Activated T-cell treated with anti-CD3 and anti-CD28 coated beads for 24 hours (primary cell): ENCODE results near the gene IL9R.
"Not testable (repeated sequence)": the region's sequence is repeated elsewhere in the genome, so short reads cannot be mapped to it uniquely, and the experiment has no call there.

Experiments
- DNase-seq: peaks from one replicate; pipeline ENCODE4 v3.0.0-alpha.2; 2020; ENCODE audit warnings: low read depth

IL9R gene

DNA sequence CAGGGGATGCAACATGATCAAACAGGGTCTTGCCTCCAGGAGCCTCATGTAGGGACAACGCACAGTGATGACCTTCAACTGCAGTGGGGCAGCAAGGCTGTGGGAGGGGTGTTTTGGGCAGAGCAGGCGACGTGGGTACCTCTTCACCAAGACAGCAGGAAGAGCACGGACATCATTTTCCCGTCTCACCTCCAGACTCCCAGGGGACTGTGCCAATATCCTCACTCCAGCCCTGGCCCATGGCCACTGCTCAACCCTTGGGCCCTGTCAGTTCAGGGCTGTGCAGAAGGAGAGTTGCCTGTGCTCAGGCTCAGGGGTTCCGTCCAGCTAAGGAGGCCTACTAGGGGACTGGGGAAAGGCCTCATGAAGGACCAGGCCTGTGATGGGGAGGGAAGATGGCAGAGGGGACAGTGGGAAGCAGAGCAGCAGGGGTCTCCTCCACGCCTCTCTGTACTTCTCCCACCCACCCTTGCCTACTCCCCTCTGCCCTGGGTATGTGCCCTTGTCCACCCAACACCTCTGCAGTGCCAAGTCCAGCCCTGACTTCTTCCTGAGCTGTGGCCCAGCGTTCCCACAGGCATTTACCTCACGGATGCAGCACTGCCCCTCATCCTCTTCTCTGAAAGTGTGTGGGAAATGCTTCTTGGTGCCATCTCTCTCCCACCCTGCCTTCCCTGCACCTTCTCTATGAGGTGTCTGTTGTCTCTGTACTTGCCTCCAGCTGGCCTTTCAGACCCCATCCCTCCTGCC lies 1.4 kb downstream of the IL9R start:
- no peak for DNase-seq

DNA sequence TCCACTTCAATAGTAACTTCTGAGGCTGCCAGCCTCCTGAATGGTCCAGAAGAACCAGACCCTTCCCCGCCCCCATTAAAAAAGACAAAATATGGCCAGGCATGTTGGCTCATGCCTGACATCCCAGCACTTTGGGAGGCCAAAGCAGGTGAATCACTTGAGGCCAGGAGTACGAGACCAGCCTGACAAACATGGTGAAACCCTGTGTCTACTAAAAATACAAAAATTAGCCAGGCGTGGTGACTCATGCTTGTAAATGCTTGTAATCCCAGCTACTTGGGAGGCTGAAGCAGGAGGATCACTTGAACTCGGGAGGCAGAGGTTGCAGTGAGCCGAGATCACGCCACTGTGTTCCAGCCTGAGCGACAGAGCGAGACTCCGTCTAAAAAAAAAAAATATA lies 2.3 kb downstream of the IL9R start:
- DNase-seq: not testable (repeated sequence)

DNA sequence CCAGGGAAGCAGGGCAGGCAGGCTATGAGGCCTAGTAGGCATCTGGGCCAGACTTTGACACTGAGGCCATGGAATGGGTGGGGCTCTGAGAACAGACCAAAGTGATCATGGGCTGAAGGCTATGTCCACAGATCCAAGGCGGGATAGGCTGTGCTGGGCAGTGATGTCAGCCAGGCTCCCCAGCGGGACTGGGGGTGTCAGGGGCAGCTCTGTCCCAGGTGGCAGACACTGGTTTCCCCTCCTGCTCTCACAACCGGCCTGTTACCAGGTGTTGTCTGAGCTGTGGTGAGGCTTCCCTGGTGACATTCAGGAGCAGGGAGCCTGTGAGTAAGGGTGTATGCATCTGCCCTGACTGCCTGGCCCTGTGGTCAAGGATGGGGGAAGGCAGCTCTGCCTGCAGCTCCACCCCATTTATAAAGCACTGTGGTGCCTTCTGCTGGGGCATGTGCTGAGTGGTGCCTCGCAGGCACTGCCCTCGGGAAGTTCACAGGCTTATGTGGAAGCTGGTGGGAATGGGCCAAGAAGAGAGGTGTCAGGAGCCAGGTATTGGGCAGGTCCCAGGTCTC lies 2.9 kb downstream of the IL9R start:
- DNase-seq: no peak

DNA sequence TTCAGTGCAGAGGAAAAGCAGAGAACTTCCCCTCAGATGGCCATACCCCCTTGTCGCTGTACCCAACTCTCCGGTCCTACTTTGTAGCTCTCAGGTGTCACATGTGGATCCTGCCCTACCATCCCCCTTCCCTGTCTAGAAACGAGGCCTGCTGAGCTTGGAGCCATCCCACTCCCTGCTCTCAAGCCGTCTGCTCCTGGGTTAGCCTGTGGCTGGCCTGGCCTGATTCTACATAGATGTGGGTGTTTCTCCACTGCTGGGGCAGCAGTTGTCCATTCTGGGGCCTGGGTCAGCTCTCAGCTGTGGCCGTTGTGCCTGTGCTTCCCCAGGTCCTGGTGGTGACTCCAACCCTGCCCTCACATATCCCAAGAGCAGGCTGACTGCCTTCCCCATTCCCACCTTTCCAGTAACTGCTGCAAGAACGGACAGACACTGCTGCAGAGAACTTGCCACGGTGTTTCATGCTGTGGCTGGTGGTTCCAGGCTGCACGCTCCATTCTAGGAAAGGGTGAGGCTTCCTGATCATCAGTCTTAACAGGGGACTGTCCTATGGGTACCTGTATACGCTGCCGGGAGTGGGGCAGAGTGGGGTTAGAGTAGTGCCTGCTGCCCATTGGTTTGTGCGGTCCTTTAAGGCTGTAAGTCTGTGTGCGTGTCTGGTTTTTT lies 3.6 kb downstream of the IL9R start:
- no peak for DNase-seq

DNA sequence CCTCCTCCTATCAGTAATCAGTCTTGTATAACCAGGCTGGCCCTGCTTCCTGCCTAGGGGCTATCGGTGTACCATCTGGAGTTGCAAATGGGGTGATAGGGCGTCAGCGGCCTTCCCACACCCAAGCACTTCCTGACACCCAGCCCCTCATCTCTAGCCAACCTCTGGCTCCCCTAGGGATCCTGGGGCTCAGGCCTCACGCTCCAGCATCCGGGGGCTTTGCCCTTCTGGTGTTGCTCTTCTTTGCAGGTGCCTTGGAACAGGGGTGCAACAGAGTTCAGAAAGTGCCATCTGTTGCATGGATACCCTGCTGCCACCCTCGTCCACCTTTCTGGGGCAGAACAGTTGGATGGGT lies 4.1 kb downstream of the IL9R start:
- no peak for DNase-seq

DNA sequence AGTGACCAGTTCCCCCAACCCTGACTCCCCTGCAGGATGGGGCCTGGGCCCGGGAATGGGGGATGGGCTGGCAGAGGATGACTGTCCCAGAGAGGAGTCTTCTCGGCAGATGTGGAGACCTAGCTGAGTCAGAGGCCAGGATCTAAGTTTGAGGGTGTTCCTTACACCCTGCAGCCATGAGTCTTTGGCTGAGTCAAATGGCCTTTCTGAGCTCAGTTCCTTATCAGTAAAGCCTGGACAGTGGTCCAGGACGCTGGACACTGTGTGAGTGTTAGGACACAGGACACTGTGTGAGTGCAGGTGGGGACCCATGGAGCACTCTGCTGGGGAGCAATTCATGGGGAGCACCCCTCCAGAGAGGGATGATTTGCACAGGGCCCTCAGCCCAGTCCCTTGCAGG lies 5.0 kb downstream of the IL9R start:
- no peak for DNase-seq

DNA sequence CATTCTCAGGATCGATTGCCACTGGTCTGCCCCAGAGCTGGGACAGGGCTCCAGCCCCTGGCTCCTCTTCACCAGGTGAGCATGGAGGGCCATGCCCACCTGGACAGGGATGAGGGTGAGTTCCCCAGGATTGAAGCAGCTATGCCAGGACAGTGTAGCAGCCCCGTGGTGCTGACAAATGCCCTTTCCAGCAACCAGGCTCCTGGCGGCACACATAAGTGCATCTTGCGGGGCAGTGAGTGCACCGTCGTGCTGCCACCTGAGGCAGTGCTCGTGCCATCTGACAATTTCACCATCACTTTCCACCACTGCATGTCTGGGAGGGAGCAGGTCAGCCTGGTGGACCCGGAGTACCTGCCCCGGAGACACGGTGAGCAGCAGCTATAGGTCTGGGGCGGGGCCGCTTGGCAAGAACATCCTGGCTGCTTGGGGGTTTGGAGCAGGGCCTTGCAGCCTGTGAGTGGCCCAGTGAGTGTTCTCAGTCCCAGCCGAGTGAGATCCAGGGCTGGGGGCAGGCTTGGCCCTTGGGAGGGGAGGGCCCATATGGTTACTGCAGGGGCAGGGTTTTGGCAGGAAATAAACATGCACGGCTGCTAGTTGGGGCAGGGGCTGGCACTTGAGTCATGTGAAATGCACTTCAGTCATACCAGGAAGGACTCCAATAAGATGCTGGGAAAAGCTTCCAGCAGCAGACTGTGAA lies 6.1 kb downstream of the IL9R start:
- no peak for DNase-seq

DNA sequence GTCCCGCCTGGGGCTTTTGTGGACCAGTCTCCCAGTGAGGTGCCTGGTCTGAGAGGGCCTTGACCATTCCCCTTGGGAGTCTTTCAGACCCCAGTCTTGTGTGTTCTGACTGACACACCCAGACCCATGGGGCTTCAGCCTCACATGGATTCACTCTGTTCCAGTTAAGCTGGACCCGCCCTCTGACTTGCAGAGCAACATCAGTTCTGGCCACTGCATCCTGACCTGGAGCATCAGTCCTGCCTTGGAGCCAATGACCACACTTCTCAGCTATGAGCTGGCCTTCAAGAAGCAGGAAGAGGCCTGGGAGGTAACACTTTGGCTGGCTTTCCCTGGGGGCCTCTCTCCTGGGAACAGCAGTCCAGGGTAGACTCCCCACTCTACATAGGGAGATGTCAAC lies 6.8 kb downstream of the IL9R start:
- DNase-seq: no peak

DNA sequence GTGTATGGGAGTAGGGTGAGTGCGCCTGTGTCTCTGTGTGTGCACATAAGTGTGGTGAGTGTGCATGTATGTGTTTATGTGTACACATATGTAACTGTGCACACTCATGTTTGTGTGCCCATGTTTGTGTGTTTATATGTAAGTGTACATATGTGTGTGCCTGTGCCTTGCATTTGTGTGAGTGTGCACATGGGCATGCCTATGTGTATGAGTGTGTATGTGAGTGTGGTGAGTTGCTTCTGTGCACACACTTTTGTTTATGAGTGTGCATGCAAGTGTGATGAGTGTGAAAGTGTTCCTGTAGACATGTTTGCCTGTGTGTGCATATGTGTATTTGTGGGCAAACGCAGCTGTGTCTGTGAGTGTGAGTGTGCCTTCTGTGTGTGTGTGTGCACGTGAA lies 7.2 kb downstream of the IL9R start:
- no peak for DNase-seq

DNA sequence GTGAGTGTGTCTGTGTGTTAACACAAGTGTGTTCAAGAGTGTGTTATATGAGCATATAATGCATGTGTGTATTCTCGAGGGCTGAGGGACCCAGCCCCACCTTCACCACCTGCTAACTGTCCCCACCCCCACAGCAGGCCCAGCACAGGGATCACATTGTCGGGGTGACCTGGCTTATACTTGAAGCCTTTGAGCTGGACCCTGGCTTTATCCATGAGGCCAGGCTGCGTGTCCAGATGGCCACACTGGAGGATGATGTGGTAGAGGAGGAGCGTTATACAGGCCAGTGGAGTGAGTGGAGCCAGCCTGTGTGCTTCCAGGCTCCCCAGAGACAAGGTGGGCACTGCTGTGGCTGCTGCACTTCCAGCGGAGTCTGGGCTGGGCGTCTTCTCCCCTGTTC lies 7.6 kb downstream of the IL9R start:
- no peak for DNase-seq

DNA sequence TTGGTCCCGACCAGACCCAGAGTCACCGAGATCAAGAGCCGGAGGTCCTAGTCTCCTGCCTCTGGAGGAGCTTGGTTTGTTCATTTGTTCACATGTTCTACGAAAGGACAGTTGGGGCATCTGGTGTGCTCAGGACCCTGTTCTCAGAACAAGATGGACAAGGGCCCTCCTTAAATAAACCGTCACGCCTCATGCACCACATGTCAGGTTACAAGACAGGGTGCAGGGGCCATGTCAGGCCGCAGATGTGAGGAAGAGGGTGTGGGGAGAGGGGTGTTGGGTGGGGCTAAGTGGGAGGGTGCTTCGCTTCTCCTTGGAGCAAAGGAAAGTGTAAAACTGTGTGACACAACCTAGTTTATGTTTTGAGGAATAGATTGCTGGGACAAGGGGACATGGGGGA lies 9.0 kb downstream of the IL9R start:
- not testable (repeated sequence) for DNase-seq

DNA sequence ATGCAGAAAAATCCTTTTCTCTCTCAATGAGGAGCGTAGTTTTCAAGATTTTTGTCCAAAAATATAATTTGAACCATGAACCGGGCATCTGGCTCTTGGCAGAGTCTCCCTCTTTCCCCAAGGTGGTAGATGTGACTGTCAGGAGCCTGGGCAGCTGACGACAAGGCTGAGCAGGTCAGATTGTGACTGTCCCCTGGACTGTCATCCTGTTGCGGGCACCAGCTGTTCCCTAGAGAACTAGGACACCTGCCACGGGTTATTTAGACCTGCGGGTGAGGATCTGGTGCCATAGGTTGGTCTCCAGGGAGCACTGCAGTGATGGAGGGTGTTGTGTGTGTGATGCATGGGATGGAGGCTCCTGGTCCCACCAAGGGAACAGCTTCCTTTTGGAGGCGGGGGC lies 10.9 kb downstream of the IL9R start:
- not testable (repeated sequence) for DNase-seq

DNA sequence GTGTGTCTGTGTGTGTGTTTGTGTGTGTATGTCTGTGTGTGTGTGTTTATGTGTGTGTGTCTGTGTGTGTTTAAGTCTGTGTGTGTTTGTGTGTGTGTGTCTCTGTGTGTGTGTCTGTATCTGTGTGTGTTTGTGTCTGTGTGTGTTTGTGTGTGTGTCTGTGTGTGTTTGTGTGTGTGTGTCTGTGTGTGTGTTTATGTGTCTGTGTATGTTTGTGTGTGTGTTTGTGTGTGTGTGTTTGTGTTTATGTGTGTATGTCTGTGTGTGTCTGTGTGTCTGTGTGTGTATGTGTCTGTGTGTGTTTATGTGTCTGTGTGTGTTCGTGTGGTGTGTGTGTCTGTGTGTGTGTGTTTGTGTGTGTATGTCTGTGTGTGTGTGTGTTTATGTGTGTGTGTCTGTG lies 11.4 kb downstream of the IL9R start:
- DNase-seq: no peak

DNA sequence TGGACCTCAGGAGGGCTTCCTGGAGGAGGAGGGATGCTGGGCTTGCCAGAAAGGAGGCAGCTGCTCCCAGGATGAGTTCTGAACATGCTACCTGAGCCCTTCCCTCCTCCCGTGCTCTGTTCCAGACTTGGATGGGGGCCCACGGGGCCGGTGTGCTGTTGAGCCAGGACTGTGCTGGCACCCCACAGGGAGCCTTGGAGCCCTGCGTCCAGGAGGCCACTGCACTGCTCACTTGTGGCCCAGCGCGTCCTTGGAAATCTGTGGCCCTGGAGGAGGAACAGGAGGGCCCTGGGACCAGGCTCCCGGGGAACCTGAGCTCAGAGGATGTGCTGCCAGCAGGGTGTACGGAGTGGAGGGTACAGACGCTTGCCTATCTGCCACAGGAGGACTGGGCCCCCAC lies 12.2 kb downstream of the IL9R start:
- not testable (repeated sequence) for DNase-seq

DNA sequence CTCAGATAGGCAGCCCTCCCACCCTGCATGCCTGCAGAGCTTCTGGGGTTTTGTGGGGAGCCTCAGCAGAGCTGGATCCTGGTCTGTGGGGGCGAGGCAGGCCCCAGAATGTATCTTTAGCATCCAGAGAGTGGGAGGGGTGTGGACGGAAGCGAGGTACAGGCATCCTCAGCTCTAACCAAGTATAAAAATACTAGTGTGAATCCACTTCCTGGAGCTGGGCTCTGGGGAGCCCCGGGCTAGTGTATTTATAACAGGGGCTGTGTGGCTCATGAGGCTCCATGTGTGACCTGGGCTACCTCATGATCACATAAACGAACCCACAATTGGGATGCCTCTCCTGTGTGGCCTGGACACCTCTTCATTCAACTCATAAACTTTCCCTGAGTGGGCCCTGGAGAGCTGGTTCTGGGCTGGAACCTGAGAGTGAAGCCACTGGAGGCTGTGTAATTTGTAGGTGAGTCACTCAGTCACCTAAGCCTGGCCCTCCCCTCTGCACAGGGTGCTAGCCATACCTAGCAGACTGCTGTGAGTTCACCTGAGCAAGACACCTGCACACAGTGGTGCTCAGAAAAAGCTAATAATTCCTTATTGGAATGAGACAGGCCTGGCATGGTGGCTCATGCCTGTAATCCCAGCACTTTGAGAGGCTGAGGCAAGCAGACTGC lies 15.9 kb downstream of the IL9R start:
- DNase-seq: not testable (repeated sequence)

DNA sequence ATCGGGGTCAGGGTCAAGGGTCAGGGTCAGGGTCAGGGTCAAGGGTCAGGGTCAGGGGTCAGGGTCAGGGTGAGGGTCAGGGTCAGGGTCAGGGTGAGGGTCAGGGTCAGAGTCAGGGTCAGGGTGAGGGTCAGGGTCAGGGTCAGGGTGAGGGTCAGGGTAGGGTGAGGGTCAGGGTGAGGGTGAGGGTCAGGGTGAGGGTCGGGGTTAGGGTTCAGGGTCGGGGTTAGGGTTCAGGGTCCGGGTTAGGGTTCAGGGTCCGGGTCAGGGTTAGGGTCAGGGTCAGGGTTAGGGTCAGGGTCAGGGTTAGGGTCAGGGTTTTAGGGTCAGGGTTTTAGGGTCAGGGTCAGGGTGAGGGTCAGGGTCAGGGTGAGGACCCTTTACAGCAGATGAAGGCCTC lies 22.4 kb downstream of the IL9R start:
- not testable (repeated sequence) for DNase-seq

DNA sequence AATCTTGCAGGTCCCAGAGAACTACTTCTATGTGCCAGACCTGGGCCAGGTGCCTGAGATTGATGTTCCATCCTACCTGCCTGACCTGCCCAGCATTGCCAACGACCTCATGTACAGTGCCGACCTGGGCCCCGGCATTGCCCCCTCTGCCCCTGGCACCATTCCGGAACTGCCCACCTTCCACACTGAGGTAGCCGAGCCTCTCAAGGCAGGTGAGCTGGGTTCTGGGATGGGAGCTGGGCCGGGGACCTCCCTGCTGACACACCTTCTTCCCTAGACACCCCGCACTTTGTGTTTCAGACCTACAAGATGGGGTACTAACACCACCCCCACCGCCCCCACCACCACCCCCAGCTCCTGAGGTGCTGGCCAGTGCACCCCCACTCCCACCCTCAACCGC lies 25.5 kb downstream of the IL9R start:
- DNase-seq: not testable (repeated sequence)

DNA sequence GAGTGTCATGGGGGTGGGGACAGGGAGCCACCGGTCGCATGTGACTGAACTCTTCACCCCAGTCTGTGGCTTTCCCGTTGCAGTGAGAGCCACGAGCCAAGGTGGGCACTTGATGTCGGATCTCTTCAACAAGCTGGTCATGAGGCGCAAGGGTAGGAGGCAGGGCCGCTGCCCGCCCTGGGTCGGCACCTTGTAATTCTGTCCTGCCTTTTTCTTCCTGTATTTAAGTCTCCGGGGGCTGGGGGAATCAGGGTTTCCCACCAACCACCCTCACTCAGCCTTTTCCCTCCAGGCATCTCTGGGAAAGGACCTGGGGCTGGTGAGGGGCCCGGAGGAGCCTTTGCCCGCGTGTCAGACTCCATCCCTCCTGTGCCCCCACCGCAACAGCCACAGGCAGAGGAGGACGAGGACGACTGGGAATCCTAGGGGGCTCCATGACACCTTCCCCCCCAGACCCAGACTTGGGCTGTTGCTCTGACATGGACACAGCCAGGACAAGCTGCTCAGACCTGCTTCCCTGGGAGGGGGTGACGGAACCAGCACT lies 27.5 kb downstream of the IL9R start:
- not testable (repeated sequence) for DNase-seq

DNA sequence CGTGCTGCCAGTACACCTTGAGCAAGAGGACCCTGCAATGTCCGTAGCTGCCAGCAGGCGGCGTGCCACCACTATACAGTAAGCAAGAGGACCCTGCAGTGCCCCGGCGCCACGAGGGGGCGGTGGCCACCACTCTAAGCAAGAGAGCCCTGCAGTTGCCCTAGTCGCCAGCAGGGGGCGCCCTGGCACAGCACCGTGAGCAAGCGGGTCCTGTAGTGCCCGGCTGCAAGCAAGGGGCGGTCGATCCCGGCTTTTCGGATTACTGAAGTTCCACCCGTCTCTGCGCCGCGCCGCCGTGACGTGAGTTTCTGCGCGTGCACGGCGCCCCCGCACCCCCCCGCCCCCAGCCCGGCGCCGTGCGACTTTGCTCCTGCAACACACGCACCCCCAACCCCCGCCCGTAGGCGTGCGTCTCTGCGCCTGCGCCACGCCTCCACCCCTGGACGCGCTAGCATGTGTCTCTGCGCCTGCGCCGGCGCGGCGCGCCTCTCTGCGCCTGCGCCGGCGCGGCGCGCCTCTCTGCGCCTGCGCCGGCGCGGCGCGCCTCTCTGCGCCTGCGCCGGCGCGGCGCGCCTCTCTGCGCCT lies 31.2 kb downstream of the IL9R start:
- not testable (repeated sequence) for DNase-seq

DNA sequence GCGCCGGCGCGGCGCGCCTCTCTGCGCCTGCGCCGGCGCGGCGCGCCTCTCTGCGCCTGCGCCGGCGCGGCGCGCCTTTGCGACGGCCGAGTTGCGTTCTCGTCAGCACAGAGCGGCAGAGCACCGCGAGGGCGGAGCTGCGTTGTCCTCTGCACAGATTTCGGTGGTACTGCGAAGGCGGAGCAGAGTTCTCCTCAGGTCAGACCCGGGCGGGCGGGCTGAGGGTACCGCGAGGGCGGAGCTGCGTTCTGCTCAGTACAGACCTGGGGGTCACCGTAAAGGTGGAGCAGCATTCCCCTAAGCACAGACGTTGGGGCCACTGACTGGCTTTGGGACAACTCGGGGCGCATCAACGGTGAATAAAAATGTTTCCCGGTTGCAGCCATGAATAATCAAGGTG lies 31.8 kb downstream of the IL9R start:
- not testable (repeated sequence) for DNase-seq

DNA sequence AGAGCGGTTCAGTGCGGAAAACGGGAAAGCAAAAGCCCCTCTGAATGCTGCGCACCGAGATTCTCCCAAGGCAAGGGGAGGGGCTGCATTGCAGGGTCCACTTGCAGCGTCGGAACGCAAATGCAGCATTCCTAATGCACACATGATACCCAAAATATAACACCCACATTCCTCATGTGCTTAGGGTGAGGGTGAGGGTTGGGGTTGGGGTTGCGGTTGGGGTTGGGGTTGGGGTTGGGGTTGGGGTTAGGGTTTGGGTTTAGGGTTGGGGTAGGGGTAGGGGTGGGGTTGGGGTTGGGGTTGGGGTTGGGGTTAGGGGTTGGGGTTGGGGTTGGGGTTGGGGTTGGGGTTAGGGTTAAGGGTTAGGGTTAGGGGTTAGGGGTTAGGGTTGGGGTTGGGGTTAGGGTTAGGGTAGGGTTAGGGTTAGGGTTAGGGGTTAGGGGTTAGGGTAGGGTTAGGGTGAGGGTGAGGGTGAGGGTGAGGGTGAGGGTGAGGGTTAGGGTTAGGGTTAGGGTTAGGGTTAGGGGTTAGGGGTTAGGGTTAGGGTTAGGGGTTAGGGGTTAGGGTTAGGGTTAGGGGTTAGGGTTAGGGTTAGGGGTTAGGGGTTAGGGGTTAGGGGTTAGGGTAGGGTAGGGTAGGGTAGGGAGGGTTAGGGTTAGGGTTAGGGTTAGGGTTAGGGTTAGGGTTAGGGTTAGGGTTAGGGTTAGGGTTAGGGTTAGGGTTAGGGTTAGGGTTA lies 32.4 kb downstream of the IL9R start:
- not testable (repeated sequence) for DNase-seq
